Measurements from ENCODE around the gene FIZ1.
"Not testable (repeated sequence)": the region's sequence is repeated elsewhere in the genome, so short reads cannot be mapped to it uniquely, and the experiment has no call there.

Gene FIZ1

DNA sequence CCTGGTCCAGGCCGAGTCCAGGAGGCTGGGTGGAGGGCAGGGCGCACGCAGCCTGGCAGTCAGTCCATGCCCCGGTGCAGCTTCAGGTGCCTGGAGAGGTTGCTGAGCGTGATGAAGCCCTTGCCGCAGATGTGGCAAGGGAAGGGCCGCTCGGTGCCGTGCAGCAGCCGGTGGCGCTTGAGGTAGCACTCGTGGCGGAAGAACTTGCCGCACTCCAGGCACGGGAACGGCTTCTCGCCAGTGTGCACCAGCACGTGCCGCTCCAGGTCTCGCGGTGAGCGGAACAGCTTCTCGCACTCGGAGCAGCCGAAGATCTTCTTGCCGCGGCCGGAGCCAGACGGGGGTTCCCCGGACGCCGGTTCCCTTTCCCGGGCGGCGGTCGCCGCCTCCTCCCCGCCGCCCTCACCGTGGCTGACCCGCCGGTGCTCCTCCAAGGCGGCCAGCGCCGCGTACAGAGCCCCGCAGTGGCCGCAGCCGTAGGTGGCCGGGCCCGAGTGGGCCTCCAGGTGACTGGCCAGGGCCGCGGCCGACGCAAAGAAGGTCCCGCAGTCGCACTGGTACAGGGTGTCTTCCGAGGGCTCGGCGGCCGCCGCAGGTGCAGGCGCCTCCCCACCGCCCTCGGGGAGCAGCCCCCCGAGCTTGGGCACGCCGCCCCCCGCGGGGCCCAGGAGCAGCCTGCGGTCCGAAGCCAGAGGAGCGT is 6.8 kb downstream of the FIZ1 start:
- no peak for ATAC-seq

DNA sequence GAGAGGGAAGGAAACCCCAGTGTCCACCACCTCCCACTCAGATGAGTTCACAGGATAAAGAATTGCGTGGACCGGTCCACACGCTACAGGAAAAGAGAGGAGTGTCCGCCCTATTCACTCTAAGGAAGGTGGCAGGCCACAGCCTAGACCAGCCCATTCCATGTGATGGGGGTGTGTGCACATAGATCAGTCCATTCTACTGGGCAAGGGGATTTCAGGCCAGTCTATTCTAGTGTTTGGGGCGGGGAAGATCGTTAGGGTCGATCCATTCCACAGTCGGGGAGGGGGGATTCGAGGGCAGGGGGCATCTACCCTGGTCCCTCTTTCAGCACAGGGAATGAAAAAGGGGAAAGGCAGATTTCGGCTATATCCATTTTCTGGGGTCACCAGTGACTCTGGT is 7.8 kb downstream of the FIZ1 start:
- ATAC-seq, result no peak

DNA sequence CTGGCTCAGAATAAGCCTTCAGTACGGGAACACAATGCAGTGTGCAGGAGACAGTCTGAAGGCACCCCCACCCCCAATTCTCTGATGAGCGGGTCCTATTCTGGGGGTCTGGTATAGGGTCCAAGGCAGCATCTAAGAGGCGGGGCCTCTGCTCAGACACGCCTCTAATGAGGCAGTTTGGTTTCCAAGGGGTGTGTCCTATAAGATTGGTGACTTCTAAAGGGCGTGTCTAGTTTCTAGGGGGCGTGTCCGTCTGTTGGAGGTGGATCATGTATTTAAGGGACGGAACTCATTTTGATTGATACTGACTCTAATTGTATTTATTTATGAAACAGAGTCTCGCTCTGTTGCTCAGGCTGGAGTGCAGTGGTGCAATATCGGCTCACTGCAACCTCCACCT is 8.7 kb downstream of the FIZ1 start:
- ATAC-seq, result no peak

DNA sequence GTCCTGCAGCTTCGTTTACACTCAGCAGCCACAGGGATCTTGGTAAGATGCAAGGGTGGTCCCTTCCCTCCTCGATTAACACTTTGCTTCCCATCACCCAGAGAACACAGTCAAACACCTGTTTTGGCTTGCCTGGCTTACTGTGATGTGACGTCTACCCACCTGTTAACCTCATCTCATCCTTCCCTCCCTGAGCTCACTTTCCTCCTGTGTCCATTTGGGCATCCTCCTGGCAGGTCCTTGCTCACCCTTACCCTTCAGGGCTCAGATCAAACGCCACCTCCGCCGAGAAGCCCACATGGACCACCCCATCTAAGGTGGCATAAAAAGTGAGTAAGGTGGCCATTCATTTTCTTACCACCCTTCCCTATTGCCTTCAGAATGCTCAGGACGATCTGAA is 9.2 kb downstream of the FIZ1 start:
- no peak for ATAC-seq

DNA sequence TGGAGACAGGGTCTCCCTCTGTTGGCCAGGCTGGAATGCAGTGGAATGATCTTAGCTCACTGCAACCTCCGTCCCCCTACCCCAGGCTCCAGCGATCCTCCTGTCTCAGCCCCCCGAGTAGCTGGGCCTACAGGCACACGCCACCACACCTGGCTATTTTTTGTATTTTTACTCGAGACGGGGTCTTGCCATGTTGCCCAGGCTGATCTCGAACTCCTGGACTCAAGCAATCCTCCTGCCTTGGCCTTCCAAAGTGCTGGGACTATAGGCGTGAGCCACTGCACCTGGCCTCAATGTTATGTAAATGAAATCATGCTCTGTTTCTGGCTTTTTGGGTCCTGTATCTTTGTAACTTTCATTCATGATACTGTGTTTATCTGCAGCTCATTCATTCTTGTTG is 10.6 kb downstream of the FIZ1 start:
- no peak for ATAC-seq

DNA sequence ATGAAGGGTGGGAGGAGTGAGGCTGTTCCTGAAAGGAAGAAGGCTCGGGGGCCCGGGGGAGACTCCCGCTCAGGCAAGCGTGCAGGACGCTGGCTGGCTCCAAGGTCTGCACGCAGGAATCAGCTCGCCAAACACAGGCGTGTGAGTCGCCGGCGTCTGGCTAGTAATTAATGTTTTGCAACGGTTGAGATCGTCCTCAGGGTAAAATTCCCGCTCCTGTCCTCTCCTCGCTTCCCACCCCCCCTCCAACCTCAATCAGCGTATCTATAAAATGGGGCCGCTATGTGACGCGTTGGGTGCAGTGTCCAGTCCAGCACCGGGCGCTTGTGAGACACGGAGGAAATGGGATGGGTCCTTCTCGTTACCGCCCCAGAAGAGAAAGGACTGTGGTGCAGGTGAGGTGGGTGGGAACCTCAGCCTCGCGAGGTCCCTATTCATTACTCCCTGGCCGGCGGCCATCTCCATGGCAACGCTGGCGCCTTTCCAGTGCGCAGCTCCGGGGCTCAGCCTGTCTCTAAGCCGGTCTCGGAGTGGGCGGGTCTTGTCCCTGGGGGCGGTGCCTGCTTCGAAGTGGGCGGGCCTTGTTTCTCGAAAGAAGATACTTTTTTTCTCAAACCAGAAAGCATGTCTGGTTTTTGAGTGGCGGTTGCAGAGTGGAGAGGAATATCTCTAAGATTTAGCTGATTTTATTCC is 12.2 kb downstream of the FIZ1 start:
- ATAC-seq, result peak; percentile 98 to 99

DNA sequence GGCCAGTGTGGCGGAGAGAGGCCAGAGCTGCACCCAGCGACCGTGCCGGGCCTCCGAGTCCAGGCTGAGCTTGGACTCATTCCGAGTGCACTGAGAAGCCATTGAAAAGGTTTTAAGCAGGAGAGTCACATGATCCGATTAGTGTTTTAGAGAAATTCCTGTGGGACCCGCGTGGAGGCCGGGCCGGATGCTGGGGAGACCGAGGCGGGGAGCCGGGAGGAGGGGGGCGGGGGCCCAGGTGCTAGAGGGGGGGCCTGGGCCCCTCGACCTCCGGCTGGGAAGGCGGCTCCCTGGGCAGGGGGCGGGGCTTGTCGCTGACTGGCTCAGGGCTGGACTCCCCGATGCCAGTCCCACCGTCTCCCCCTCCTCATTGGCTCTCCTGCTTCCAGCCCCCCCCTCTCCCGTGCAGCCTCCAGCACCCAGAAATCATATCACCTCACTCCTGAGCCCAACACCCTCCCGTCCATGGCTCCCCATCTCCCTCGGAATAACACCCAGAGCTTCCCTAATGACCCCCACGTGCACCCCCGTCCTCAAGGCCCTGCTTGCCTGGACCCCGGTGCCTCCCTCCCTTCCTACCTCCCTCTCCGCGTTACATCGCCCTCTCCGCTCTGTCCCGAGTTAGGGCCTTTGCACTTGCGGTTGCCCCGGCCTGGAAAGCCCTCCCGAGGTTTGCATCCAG is 13.5 kb downstream of the FIZ1 start:
- peak; percentile 39 to 44 for ATAC-seq

DNA sequence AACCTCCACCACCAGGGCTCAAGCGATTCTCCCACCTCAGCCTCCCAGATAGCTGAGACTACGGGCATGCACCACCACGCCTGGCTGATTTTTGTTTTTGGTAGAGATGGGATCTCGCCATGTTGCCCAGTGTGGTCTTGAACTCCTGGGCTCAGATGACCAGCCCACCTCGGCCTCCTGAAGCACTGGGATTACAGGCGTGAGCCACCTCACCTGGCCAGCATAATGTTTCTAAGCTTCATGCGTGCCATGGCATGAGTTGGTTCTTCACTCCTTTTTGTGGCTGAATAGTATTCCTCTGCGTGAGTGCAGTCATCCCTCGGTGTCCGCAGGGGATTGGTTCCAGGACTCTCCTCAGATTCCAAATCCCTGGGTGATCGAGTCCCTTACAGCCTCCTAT is 14.4 kb downstream of the FIZ1 start:
- ATAC-seq, result no peak

DNA sequence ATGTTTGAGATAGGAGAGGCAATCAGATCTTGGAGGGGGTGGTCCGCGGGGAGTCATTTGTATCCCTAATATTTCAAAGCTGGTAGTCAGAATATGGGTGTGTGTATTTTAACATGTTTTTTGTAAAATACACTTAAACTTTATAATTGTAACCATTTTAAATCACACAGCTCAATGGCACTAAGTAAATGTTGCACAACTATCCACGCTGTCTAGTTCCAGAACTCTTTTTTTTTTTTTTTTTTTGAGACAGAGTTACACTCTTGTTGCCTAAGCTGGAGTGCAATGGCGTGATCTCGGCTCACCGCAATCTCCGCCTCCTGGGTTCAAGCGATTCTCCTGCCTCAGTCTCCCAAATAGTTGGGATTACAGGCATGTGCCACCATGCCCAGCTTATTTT is 15.4 kb downstream of the FIZ1 start:
- ATAC-seq, result not testable (repeated sequence)

DNA sequence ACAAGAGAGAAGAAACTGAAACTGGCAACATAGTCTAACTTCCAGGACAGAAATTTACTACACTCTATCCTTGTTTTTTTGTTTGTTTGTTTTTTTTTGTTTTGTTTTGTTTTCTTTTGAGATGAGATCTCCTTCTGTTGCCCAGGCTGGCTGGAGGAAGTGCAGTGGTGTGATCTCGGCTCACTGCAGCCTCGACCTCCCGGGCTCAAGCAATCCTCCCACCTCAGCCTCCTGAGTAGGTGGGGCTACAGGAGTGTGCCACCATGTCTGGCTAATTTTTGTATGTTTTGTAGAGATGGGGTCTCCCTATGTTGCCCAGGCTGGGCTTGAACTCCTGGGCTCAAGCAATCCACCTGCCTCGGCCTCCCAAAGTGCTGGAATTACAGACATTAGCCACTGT is 17.0 kb downstream of the FIZ1 start:
- not testable (repeated sequence) for ATAC-seq

DNA sequence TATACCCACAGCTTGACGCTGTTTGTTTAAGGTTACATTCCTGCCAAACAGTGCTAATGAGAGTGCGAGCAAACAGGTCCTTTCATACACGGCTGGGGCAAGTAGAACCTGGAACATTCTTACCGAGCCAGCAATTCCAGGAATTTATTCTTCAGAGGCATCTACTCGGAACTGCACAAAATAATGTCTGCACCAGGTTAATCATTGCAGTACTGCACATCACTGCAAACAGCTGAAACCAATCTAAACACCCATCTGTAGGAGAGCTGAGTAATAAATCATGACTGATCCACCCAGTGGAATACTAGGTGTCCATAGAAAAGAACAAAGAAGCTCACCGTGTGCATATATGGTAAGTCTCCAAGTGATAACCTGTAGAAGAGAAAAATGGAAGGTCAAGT is 17.5 kb downstream of the FIZ1 start:
- ATAC-seq, result no peak

DNA sequence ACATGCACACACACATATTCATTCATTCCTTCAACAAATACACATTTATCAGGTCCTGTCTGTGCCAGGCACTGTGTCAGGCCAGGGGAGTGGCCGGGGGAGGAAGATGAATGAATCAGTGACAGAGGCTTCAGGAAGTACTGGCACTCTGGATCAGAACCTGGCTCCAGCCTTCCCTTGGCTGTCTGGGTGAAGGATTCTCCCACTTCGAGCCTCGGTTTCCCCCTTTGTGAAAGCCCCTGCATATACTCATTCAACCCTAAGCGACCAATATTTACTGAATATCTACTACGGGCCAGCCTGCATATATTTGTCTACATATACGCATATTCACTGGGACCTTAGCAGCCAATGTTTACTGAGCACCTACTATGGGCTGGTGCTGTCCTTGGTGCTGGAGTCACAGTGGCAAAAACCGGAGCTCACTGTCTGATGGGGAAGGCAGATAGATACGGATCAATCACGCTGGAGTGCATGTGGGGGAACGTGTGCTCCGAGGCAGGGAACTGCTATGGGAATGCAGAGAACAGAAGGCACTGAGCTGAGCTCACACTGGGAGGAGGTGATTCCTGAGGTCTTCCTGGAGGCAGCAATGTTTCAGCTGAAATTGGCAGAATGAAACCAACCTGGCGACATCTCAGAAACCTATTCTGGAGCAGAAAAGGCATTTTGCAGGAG is 18.0 kb downstream of the FIZ1 start:
- no peak for ATAC-seq

DNA sequence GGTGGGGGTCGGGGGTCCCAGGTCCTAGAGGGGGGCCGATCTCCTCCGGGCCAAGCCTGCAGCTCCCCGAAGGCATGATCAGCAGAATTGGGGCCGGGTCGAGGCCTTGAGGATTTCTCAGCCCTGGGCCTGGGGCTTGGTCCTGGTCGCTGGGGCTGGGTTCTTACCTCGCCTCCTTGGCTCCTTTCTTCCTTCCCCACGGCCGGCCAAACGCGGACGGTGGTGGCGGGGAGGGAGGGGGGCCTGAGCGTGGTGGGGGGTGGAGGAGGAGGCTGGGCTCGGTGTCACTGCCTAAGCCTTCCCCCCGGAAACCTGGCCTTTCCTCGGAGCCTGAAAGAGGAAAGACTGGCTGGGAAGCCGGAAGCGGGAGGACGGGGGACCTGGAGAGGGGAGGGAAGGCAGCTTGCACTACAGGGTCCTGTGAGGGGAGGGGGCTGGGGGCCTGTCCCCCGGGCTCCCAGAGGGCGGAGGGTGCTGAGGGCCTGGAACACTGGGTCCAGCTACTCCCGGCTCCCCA is 18.6 kb downstream of the FIZ1 start, which contains the start of gene ZNF579:
Gene ZNF579, minus strand, starts transcription at position 221 of the 517 bp plus-strand sequence. CDS start 1,209 bp downstream, outside the sequence.
- peak; percentile 65 to 74 for ATAC-seq

DNA sequence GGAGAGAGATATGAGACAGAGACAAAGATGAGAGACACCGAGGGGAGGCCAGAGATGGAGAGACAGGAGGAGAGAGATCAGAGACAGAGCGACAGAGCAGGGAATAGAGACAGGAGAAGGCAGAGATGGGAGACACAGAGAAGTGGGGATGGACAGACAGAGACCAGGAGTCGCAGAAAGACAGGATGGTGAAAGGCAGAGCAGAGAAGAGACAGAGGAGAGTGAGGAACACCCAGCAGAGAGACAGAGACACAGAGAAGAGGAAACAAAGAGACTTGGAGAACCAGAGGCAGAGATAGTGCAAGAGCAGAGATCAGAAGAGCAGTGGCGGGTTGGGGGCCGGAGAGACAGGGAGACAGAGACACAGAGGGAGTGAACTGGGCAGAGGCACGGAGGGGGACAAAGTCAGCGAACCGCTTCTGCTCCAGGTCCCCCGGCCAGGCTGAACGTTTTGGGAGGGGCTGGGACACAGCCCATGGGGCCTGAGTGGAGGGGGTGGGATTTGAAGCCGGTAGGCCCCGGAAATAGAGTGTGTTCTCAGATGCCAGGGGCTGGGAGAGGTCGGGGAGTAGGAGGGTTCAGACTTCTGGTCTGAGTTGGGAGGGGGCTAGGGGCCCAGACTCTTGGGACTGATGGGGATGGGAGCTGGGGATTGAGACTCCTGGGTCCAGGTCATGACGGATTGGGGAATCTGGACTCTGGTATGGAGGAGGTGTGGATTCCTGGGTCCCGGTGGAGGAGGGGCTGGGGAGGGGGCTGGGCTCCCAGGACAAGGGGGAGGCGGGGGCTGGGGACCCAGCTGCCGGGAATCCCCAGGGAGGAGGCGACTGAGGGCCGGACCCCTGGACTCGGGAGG is 19.3 kb downstream of the FIZ1 start:
- ATAC-seq, result peak; percentile 22 to 41

DNA sequence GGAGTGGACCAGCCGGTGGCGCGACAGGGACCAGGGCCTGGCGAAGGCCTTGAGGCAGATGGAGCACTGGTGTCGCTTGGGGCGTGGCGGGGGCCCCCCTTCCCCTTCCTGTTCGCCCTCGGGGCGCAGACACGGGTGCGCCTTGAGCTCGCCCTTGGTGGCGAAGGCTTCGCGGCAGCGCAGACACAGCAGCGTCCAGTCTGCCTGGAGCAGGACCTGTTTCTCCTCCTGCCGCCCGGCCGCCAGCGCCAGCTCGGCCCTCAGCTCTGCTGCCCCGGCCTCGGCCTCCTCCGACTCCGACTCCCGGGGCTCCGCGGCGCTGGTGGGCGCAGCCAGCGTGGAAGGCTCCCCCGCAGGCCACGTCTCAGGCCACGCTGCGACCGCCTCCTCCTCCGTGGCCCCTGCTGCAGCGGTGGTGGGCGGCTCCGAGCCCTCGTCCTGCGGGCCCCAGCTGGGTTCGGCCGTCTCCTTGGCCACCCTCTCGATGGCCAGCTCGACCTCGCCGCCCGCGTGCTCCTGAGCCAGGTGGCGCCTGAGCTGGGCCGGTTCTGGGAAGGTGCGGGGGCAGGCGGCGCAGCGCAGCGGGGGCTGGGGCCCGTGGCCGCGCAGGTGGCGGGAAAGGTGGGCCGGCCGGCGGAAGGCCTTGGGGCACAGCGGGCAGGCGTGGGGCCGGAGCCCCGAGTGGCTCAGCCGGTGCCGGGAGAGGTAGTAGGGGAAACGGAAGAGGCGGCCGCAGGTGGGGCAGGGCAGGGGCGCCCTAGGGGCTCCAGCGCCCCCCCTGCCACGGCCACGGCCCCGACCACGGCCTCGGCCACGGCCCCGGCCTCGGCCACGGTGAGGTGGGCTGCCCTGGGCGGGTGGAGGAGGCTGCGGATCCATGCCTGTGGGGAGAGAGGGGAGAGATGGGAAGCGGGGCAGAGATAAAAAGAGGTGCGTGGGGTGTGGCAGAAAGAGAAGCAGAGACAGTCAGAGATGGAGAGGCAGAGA is 20.3 kb downstream of the FIZ1 start:
- ATAC-seq, result no peak

DNA sequence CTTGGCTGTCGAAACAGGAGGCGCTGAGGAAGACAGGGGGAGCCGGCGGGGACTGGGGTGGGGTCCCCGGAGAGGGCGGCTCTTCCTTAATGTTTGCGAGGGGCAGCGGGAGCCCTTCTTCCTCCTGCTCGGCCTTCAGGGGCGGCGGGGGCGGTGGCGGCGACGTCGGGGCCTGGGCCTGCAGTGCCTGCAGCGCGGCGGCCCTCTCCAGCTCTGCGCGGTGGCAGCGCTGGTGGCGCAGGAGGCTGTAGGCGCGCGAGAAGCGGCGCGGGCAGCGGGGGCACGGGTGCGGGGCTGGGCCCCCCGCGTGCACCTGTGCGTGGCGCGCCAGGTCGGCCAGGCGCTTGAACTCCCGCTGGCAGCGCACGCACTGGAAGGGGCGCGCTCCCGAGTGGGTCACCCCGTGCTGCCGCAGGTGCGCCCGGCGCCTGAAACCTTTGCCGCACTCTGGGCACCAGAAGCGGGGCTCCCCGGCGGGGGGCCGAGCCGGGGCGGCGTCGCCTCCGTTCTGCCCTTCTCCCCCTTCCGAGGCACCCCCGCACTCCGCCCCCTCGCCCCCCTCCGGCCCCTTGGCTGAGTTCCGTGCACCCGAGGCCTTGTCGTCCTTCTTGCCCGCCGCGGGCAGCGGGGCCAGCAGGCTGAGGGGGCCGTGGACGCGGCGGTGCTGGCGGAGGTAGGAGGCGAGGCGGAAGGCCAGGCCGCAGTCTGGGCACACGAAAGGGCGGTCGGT is 21.1 kb downstream of the FIZ1 start:
- ATAC-seq, result no peak

DNA sequence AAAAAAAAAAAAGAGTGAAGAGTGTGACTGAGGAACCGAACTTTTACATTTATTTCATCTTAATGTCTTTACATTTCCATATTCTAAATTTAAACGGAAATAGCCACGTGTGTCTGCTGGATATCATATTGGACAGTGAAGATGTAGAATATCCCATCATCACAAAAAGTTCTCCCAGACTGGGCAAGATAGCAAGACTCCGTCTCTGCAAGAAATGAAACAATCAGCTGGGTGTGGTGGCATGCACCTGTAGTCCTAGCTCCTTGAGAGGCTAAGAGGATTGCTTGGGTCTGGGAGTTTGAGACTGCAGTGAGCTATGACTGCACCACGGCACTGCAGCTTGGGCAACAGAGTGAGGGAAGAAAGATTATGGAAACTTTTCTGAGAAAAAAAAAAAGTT is 22.6 kb downstream of the FIZ1 start:
- no peak for ATAC-seq

DNA sequence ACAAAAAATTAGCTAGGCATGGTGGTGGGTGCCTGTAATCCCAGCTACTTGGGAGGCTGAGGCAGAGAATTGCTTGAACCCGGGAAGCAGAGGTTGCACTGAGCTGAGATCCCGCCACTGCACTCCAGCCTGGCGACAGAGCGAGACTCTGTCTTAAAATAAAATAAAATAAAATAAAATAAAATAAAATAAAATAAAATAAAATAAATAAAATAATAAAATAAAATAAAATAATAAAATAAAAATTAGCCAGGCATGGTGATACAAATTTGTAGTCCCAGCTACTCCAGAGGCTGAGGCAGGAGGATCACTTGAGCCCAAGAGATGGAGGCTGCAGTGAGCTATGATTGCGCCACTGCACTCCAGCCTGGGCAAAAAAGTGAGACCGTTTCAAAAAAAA is 25.4 kb downstream of the FIZ1 start:
- not testable (repeated sequence) for ATAC-seq

DNA sequence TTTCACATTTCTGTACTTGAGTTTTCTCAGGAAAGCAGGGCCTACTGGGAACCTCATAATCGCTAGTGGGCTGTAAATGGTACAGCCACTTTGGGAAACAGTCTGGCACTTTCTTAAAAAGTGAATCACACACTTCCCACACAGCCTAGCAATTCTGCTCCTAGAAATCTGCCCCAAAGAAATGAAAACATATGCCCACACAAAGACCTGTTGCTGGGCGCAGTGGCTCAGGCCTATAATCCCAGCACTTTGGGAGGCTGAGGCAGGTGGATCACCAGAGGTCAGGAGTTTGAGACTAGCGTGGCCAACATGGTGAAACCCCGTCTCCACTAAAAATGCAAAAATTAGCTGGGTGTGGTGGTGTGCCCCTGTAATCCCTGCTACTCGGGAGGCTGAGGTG is 29.8 kb downstream of the FIZ1 start:
- ATAC-seq, result not testable (repeated sequence)

DNA sequence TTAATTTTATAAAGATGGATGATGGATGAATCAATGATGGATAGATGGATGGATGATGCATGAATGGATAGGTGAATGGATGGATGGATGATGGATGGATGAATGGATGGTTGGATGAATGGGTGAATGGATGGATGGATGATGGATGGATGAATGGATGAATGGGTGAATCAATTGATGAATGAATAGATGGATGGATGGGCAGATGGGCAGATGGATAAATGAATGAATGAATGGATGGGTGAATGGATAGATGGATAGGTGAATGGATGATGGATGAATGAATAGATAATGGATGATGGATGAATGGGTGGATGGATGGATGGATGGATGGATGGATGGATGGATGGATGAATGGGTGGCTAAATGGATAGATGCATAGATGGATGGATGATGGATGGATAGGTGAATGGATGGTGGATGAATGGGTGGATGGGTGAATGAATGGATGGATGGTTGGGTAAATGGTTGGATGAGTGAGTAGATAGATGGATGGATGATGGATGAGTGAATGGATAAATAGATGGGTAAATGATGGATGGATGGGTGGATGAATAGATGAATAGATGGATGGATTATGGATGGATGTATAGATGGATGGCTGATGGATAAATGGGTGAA is 31.5 kb downstream of the FIZ1 start:
- no peak for ATAC-seq

Data from activated CD4-positive, CD25-positive, alpha-beta regulatory T cell treated with anti-CD3 and anti-CD28 coated beads, Interleukin-2, amount 50 U/mL, for 24 hours (primary cell).